HepG2 (cell line): ENCODE measurements around the gene C1orf159. TPM values are rescaled to one million over a fixed set of nuclear protein-coding genes. Genes with fewer than 3 reads are reported as not detected.

ENCODE experiments used
- AHDC1 ChIP-seq: sonication (generic); formaldehyde crosslinking; IDR thresholded peaks from 2 replicates; pipeline ENCODE4 v1.5.1; 2020; ENCODE audit warnings: mild to moderate bottlenecking, missing genetic modification reagents, borderline replicate concordance
- ATAD3A ChIP-seq: sonication (generic); formaldehyde crosslinking; IDR thresholded peaks from 2 replicates; pipeline ENCODE4 v1.4.0; 2020; ENCODE audit warnings: missing genetic modification reagents
- ATF1 ChIP-seq: IDR thresholded peaks from 2 replicates; pipeline ENCODE4 v1.6.1; 2016; ENCODE audit warnings: mild to moderate bottlenecking, control low read depth
- PHF5A ChIP-seq: IDR thresholded peaks from one replicate; pipeline ENCODE4 v1.6.1; 2018; ENCODE audit warnings: low read depth, missing genetic modification reagents; ENCODE audit not compliant: unreplicated experiment
- PHF8 ChIP-seq: sonication (generic); formaldehyde crosslinking; IDR thresholded peaks from 2 replicates; pipeline ENCODE4 v1.5.0; 2020; ENCODE audit warnings: missing genetic modification reagents
- PITX1 ChIP-seq: sonication (generic); formaldehyde crosslinking; IDR thresholded peaks from 2 replicates; pipeline ENCODE4 v1.5.1; 2020; ENCODE audit warnings: mild to moderate bottlenecking, missing genetic modification reagents
- RAD51 ChIP-seq: fragments of 450-650 bp; IDR thresholded peaks from 2 replicates; pipeline ENCODE4 v1.6.1; 2016; ENCODE audit warnings: borderline replicate concordance
- REST ChIP-seq, 2 experiments: IDR thresholded peaks; 2 replicates each; pipeline ENCODE4 v1.6.1; 2011 to 2012; ENCODE audit warnings: low read length in 2 of 2, borderline replicate concordance in 1 of 2, low read depth in 1 of 2, mild to moderate bottlenecking in 1 of 2, moderate library complexity in 1 of 2
- SCMH1 ChIP-seq: sonication (generic); formaldehyde crosslinking; IDR thresholded peaks from 2 replicates; pipeline ENCODE4 v1.9.0; 2021; ENCODE audit warnings: missing genetic modification reagents, mild to moderate bottlenecking, borderline replicate concordance
- SMARCC2 ChIP-seq: fragments of 450-650 bp; IDR thresholded peaks from 2 replicates; pipeline ENCODE4 v1.6.1; 2017; ENCODE audit warnings: antibody characterized with exemption, mild to moderate bottlenecking
- SNAPC5 ChIP-seq: sonication (generic); formaldehyde crosslinking; IDR thresholded peaks from 2 replicates; pipeline ENCODE4 v1.8.1; 2023; ENCODE audit warnings: mild to moderate bottlenecking, missing genetic modification reagents, borderline replicate concordance
- SRY ChIP-seq: sonication (generic); formaldehyde crosslinking; IDR thresholded peaks from 2 replicates; pipeline ENCODE4 v1.8.0; 2022; ENCODE audit warnings: mild to moderate bottlenecking, missing genetic modification reagents
- TBX2 ChIP-seq: sonication (generic); formaldehyde crosslinking; IDR thresholded peaks from 2 replicates; pipeline ENCODE4 v1.5.0; 2020; ENCODE audit warnings: missing genetic modification reagents, mild to moderate bottlenecking, borderline replicate concordance
- ZBTB10 ChIP-seq: sonication (generic); formaldehyde crosslinking; IDR thresholded peaks from 2 replicates; pipeline ENCODE4 v1.4.0; 2020; ENCODE audit warnings: missing genetic modification reagents, borderline replicate concordance
- ZKSCAN8 ChIP-seq: IDR thresholded peaks from 2 replicates; pipeline ENCODE4 v1.6.1; 2016; ENCODE audit warnings: borderline replicate concordance, missing genetic modification reagents, missing compliant biosample characterization
- ZNF282 ChIP-seq: fragments of 450-650 bp; IDR thresholded peaks from 2 replicates; pipeline ENCODE4 v1.6.1; 2018; ENCODE audit not compliant: partially characterized antibody
- ZNF775 ChIP-seq: sonication (generic); formaldehyde crosslinking; IDR thresholded peaks from 2 replicates; pipeline ENCODE4 v1.4.0; 2020; ENCODE audit warnings: missing genetic modification reagents, mild to moderate bottlenecking, moderate library complexity, borderline replicate concordance
- ZNF780A ChIP-seq: sonication (generic); formaldehyde crosslinking; IDR thresholded peaks from 2 replicates; pipeline ENCODE4 v1.8.0; 2022; ENCODE audit warnings: mild to moderate bottlenecking, missing genetic modification reagents, moderate library complexity
- polyA plus RNA-seq, 8 experiments: library from polyadenylated mRNA; depleted of rRNA in 3 of 8; stranded (reverse) in 7 of 8; unstranded in 1 of 8; fragments of >200 nt; fragmentation: Illumina TruSeq in 4 of 8; extraction: Trizol in 4 of 8; gene quantifications; 2 replicates each; pipeline versions ENCODE4 v1.2.1 to v1.2.3, GENCODE V29; 2011 to 2016; ENCODE audit warnings: low read depth in 4 of 8, missing spikeins in 1 of 8, mixed read lengths in 1 of 8; ENCODE audit not compliant: insufficient read depth in 1 of 8
- total RNA-seq, 5 experiments: library from RNA; depleted of rRNA; stranded (reverse); fragments of >200 nt; fragmentation: Illumina TruSeq; extraction: Trizol; gene quantifications; 2 replicates each; pipeline ENCODE4 v1.2.3, GENCODE V29; 2016; ENCODE audit warnings: low read depth in 1 of 5

C1orf159 gene
- total and polyA plus RNA-seq, 2 of the 13 experiments (the other 11 are each of a cell fraction or from before 2014, with no cell fraction given) = 3.8 to 6.7 TPM

GRCh38 chr1:1079408-1080121, 36.3 kb downstream of the C1orf159 start (continued):
- TF ChIP-seq PHF5A = no peak
- TF ChIP-seq RAD51 = no peak
- TF ChIP-seq SCMH1 (CRISPR knock-in tag) = no peak
- TF ChIP-seq SMARCC2 = no peak
- peak; percentile 32; the same call in 1 of the 2 replicates for TF ChIP-seq PHF8 (CRISPR knock-in tag)
- TF ChIP-seq SNAPC5 (CRISPR knock-in tag) = no peak
- no peak for TF ChIP-seq ZNF282
- no peak for TF ChIP-seq AHDC1 (CRISPR knock-in tag)
- peak; percentile 79 for TF ChIP-seq TBX2 (CRISPR knock-in tag)
- TF ChIP-seq SRY (CRISPR knock-in tag) = no peak
- 0 out of 2 replicates have a peak, but pooled peaks have one; percentile 49 for TF ChIP-seq PITX1 (CRISPR knock-in tag)
- no peak for TF ChIP-seq ATF1
- no peak for TF ChIP-seq ZNF775 (CRISPR knock-in tag)
- TF ChIP-seq REST (IDR thresholded peaks at IDR 0.05; ENCODE audit: borderline replicate concordance in 1 of 2, low read depth in 1 of 2, low read length in 2 of 2) = no peak
- no peak for TF ChIP-seq ATAD3A (CRISPR knock-in tag)
- no peak for TF ChIP-seq ZKSCAN8 (CRISPR knock-in tag)
- TF ChIP-seq ZBTB10 (CRISPR knock-in tag) = no peak
- no peak for TF ChIP-seq ZNF780A
